Fibroblast of lung (primary cell): ENCODE data around the gene PEX10. TPM values are rescaled to one million over a fixed set of nuclear protein-coding genes. Genes with fewer than 3 reads are reported as not detected.
"Not testable (repeated sequence)": the region's sequence is repeated elsewhere in the genome, so short reads cannot be mapped to it uniquely, and the experiment has no call there.

Experiments used
- DNase-seq, 2 donors: peaks; one replicate each; pipeline versions ENCODE4 v3.0.0 to v3.0.0-alpha.2; 2010; ENCODE audit warnings: low read depth in 2 of 2
- H2AFZ ChIP-seq: 2 replicates; pipeline ENCODE4 v1.5.1; 2012; ENCODE audit warnings: low read length, control low read depth, inconsistent platforms
- H3K27ac ChIP-seq: 2 replicates; pipeline ENCODE4 v1.5.1; 2011; ENCODE audit warnings: low read length, control low read depth; ENCODE audit not compliant: insufficient read depth
- H3K27me3 ChIP-seq: 2 replicates; pipeline ENCODE4 v1.5.1; 2011; ENCODE audit warnings: mild to moderate bottlenecking, low read length; ENCODE audit not compliant: control insufficient read depth, insufficient read depth
- H3K36me3 ChIP-seq: 2 replicates; pipeline ENCODE4 v1.5.1; 2011; ENCODE audit warnings: low read length; ENCODE audit not compliant: control insufficient read depth, insufficient read depth
- H3K4me1 ChIP-seq: 2 replicates; pipeline ENCODE4 v1.5.1; 2011; ENCODE audit warnings: low read length; ENCODE audit not compliant: control insufficient read depth, insufficient read depth; ENCODE audit errors: extremely low read depth
- H3K4me2 ChIP-seq: 2 replicates; pipeline ENCODE4 v1.5.1; 2011; ENCODE audit warnings: low read length, control low read depth; ENCODE audit not compliant: insufficient read depth; ENCODE audit errors: extremely low read depth
- H3K4me3 ChIP-seq, 4 experiments: fragments of 200-600 bp in 1 of 4; sonication (generic) in 1 of 4; replicated peaks in 1 of 4; 2 replicates each; pipeline ENCODE4 v1.5.1; 2011 to 2016; ENCODE audit warnings: low read length in 4 of 4, low read depth in 3 of 4, mild to moderate bottlenecking in 3 of 4, control low read depth in 2 of 4, inconsistent platforms in 1 of 4, mixed read lengths in 1 of 4; ENCODE audit not compliant: insufficient read depth in 1 of 4; ENCODE audit errors: control extremely low read depth in 1 of 4
- H3K79me2 ChIP-seq: 2 replicates; pipeline ENCODE4 v1.5.1; 2012; ENCODE audit warnings: mild to moderate bottlenecking, low read length, inconsistent platforms; ENCODE audit not compliant: control insufficient read depth, insufficient read depth
- H3K9ac ChIP-seq: 2 replicates; pipeline ENCODE4 v1.5.1; 2011; ENCODE audit warnings: mild to moderate bottlenecking, low read length, control low read depth; ENCODE audit not compliant: insufficient read depth
- H3K9me3 ChIP-seq: 2 replicates; pipeline ENCODE4 v1.5.1; 2012; ENCODE audit warnings: low read depth, low read length; ENCODE audit not compliant: control insufficient read depth, insufficient read depth
- H4K20me1 ChIP-seq: 2 replicates; pipeline ENCODE4 v1.5.1; 2011; ENCODE audit warnings: low read length; ENCODE audit not compliant: control insufficient read depth, insufficient read depth; ENCODE audit errors: extremely low read depth
- EZH2 ChIP-seq: IDR thresholded peaks from 2 replicates; pipeline ENCODE4 v1.5.1; 2012; ENCODE audit warnings: low read length, control low read depth, mild to moderate bottlenecking; ENCODE audit errors: missing control alignments
- polyA plus RNA-seq, 2 donors: library from polyadenylated mRNA; depleted of rRNA in 1 of 2; stranded (reverse) in 1 of 2; unstranded in 1 of 2; fragments of >200 nt; gene quantifications; 2 replicates each; pipeline ENCODE4 v1.2.1, GENCODE V29; 2011 to 2012; ENCODE audit warnings: missing spikeins in 1 of 2
- total RNA-seq: library from RNA; depleted of rRNA; stranded (reverse); fragments of >200 nt; gene quantifications from 2 replicates; pipeline ENCODE4 v1.2.1, GENCODE V29; 2014
- TF ChIP-seq, protein P1 (sequence below), 2 donors: IDR thresholded peaks in 1 of 2; conservative IDR thresholded peaks in 1 of 2; 1 replicate in 1 of 2; 2 replicates in 1 of 2; pipeline ENCODE4 v1.5.1; 2011 to 2012; ENCODE audit warnings: low read length in 2 of 2, control low read depth in 1 of 2, inconsistent platforms in 1 of 2, low read depth in 1 of 2, mild to moderate bottlenecking in 1 of 2

PEX10 gene
- total and polyA plus RNA-seq, 2 donors (not counting 1 experiment from before 2014, with no cell fraction given): 15.4 to 33.4 TPM

DNA sequence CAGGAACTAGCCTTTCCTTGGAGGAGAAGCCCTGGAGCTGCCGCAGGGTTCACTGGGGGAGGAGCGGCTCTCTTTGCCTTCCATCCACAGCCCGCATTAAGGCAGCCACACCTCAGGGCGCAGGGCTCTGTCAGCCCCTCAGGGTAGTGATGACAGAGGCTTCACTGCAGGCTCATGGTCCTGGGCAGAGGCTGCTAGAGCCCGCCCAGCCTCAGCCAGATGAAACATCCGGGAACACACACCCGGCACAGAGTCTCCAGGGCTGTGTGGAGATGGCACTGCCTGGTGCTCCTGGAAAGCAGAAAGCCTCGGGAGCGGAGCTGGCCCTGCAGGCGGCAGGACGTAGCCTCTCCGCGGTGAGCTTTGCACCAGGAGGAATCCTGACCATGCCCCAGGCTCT is 29.4 kb upstream of the PEX10 start:
- Histone ChIP-seq H3K36me3 (no peaks in the 10 kb centered on the region), H2AFZ (no peak overlapping the region), H3K4me1 (no peaks in the 10 kb centered on the region), H3K27ac (no peak overlapping the region), H4K20me1 (no peaks in the 10 kb centered on the region), H3K79me2 (no peaks in the 10 kb centered on the region), H3K27me3 (peaks cover 25% of the 10 kb centered on the region), H3K9me3 (no peaks in the 10 kb centered on the region), H3K9ac (no peak overlapping the region), H3K4me3 (no peak overlapping the region), H3K4me2 (no peak overlapping the region)
- no peak for DNase-seq
- TF ChIP-seq, protein P1, sequence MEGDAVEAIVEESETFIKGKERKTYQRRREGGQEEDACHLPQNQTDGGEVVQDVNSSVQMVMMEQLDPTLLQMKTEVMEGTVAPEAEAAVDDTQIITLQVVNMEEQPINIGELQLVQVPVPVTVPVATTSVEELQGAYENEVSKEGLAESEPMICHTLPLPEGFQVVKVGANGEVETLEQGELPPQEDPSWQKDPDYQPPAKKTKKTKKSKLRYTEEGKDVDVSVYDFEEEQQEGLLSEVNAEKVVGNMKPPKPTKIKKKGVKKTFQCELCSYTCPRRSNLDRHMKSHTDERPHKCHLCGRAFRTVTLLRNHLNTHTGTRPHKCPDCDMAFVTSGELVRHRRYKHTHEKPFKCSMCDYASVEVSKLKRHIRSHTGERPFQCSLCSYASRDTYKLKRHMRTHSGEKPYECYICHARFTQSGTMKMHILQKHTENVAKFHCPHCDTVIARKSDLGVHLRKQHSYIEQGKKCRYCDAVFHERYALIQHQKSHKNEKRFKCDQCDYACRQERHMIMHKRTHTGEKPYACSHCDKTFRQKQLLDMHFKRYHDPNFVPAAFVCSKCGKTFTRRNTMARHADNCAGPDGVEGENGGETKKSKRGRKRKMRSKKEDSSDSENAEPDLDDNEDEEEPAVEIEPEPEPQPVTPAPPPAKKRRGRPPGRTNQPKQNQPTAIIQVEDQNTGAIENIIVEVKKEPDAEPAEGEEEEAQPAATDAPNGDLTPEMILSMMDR (conservative IDR thresholded peaks at IDR 0.05 in 1 of 2, IDR thresholded peaks at IDR 0.05 in 1 of 2; ENCODE audit: low read depth in 1 of 2, low read length in 2 of 2): no peak
- TF ChIP-seq EZH2: no peak

DNA sequence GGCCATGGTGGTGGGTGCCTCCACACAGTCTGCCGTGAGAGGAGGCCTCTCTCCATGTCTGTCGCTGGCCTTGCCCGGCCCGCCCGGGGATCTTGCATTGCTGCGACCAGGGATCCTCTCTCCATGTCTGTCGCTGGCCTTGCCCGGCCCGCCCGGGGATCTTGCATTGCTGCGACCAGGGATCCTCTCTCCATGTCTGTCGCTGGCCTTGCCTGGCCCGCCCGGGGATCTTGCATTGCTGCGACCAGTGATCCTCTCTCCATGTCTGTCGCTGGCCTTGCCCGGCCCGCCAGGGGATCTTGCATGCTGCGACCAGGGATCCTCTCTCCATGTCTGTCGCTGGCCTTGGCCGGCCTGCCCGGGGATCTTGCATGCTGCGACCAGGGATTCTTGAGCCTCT is 28.0 kb upstream of the PEX10 start:
- not testable (repeated sequence) for H3K36me3 ChIP-seq, DNase-seq, H3K4me1 ChIP-seq, H2AFZ ChIP-seq, H3K4me3 ChIP-seq, H3K27ac ChIP-seq, H3K9ac ChIP-seq, H3K9me3 ChIP-seq, H4K20me1 ChIP-seq, H3K79me2 ChIP-seq, H3K4me2 ChIP-seq
- H3K27me3 ChIP-seq: peaks cover 25% of the 10 kb centered on the region

DNA sequence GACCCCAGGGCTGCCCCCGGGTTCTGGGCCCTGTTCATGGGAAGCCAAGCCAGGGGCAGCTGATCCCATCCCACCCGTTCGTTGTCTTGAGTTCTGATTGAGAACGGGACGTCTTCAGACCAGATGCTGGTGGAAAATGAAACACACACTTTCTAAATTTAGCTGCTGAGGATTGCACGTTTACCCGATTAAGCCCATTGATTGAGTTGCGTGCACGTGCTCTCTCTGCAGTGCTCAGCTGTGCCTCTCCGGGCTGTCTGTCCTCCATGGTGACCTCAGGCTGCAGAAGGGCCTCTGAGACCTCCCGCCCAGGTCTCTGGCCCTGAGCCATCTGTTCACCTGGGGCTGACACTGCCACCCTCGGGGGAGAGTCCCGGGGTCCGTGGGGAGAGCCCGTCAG is 27.0 kb upstream of the PEX10 start:
- Histone ChIP-seq H3K79me2 (no peaks in the 10 kb centered on the region), H3K4me1 (no peaks in the 10 kb centered on the region), H3K36me3 (no peaks in the 10 kb centered on the region), H2AFZ (no peak overlapping the region), H4K20me1 (no peaks in the 10 kb centered on the region), H3K9me3 (no peaks in the 10 kb centered on the region), H3K9ac (no peak overlapping the region), H3K27me3 (peaks cover 17% of the 10 kb centered on the region), H3K4me3 (no peak overlapping the region), H3K27ac (no peak overlapping the region), H3K4me2 (no peak overlapping the region)
- TF ChIP-seq, protein P1 (conservative IDR thresholded peaks at IDR 0.05 in 1 of 2, IDR thresholded peaks at IDR 0.05 in 1 of 2; ENCODE audit: low read depth in 1 of 2, low read length in 2 of 2): no peak
- no peak for TF ChIP-seq EZH2
- DNase-seq: no peak
